Uterus (tissue), 4 donors: ENCODE measurements around the gene HVCN1. TPM values are rescaled to one million over a fixed set of nuclear protein-coding genes. Genes with fewer than 3 reads are reported as not detected.

Experiments
- DNase-seq, 2 donors: peaks; one replicate each; pipeline ENCODE4 v3.0.0-alpha.2; 2019 to 2020
- H3K27ac ChIP-seq, 2 donors: fragments of 200-600 bp; sonication (generic); 1 replicate in 1 of 2; 2 replicates in 1 of 2; pipeline ENCODE4 v1.5.1; 2016 to 2018
- H3K27me3 ChIP-seq, 2 donors: fragments of 200-600 bp; sonication (generic); one replicate each; pipeline ENCODE4 v1.5.1; 2018 to 2019; ENCODE audit warnings: control low read depth in 1 of 2
- H3K36me3 ChIP-seq, 2 donors: fragments of 200-600 bp; sonication (generic); one replicate each; pipeline ENCODE4 v1.5.1; 2019; ENCODE audit warnings: control low read depth in 1 of 2
- H3K4me1 ChIP-seq, 2 donors: fragments of 200-600 bp; sonication (generic); one replicate each; pipeline ENCODE4 v1.5.1; 2018 to 2019; ENCODE audit warnings: control low read depth in 1 of 2
- H3K4me3 ChIP-seq, 2 donors: fragments of 200-600 bp; sonication (generic); 1 replicate in 1 of 2; 2 replicates in 1 of 2; pipeline ENCODE4 v1.5.1; 2018 to 2019; ENCODE audit warnings: mild to moderate bottlenecking in 1 of 2
- H3K9me3 ChIP-seq, 2 donors: fragments of 200-600 bp; sonication (generic); one replicate each; pipeline ENCODE4 v1.5.1; 2019; ENCODE audit warnings: control low read depth in 1 of 2
- CTCF ChIP-seq, 4 experiments: fragments of 200-600 bp in 2 of 4; fragments of 450-650 bp in 2 of 4; sonication (generic) in 2 of 4; IDR thresholded peaks; one replicate each; pipeline ENCODE4 v1.5.1; 2016 to 2019; ENCODE audit warnings: antibody characterized with exemption in 4 of 4, mild to moderate bottlenecking in 2 of 4, moderate library complexity in 1 of 4
- POLR2A ChIP-seq, 2 donors: fragments of 450-650 bp; IDR thresholded peaks; one replicate each; pipeline ENCODE4 v1.6.1; 2016; ENCODE audit warnings: antibody characterized with exemption in 2 of 2, mild to moderate bottlenecking in 1 of 2, moderate library complexity in 1 of 2
- intact Hi-C: fragments of 100-400 bp; cut with DNase I; formaldehyde crosslinking; loops from one replicate; pipeline ENCODE4 v1.15.1; 2023; ENCODE audit warnings: low total_unique reads
- total RNA-seq, 4 donors: library from RNA; depleted of rRNA in 3 of 4; stranded (reverse); fragments of >200 nt in 3 of 4; gene quantifications; one replicate each; pipeline versions ENCODE4 v1.1.0 to v1.2.4, GENCODE V29; 2014 to 2023
- donor health status: DM: yes; HTN: yes; CAD: no.

Gene HVCN1
- total RNA-seq, 4 donors from 2014 or later: 3.8 to 18.1 (median 14.0) TPM

GRCh38 chr12:110732572-110732971 is 43.7 kb upstream of the HVCN1 start:
- H3K4me3 ChIP-seq: no peak overlapping the region
- no peaks in the 10 kb centered on the region for H3K27me3 ChIP-seq
- H3K9me3 ChIP-seq: no peaks in the 10 kb centered on the region
- H3K4me1 ChIP-seq: peaks cover 10 to 17% of the 10 kb centered on the region in 2 donors
- DNase-seq: no peak
- no peak overlapping the region for H3K27ac ChIP-seq
- intact Hi-C loops: no loop called here
- TF ChIP-seq CTCF (IDR thresholded peaks at IDR 0.05) (no peak), POLR2A (IDR thresholded peaks at IDR 0.05) (no peak)
- no peaks in the 10 kb centered on the region for H3K36me3 ChIP-seq

GRCh38 chr12:110731479-110731878 is 42.6 kb upstream of the HVCN1 start:
- intact Hi-C loops: no loop called here

GRCh38 chr12:110728628-110729027 is 39.7 kb upstream of the HVCN1 start:
- H3K36me3 ChIP-seq: no peaks in the 10 kb centered on the region
- DNase-seq: no peak
- intact Hi-C loops: no loop called here

More at GRCh38 chr12:110731479-110731878, 42.6 kb upstream of the HVCN1 start:
- TF ChIP-seq CTCF (IDR thresholded peaks at IDR 0.05) (no peak), POLR2A (IDR thresholded peaks at IDR 0.05) (no peak)
- no peak overlapping the region for H3K4me3 ChIP-seq
- H3K36me3 ChIP-seq: no peaks in the 10 kb centered on the region
- peaks cover 10 to 17% of the 10 kb centered on the region in 2 donors for H3K4me1 ChIP-seq
- H3K27ac ChIP-seq: no peak overlapping the region
- no peaks in the 10 kb centered on the region for H3K9me3 ChIP-seq
- DNase-seq: no peak
- no peaks in the 10 kb centered on the region for H3K27me3 ChIP-seq

GRCh38 chr12:110726708-110727369 is 37.9 kb upstream of the HVCN1 start:
- no peak for DNase-seq
- no peaks in the 10 kb centered on the region for H3K36me3 ChIP-seq
- intact Hi-C loops: no loop called here
- no peaks in the 10 kb centered on the region for H3K9me3 ChIP-seq
- no peaks in the 10 kb centered on the region for H3K27me3 ChIP-seq
- no peak overlapping the region for H3K4me3 ChIP-seq
- peaks cover 0 to 3% of the 10 kb centered on the region in 2 donors for H3K4me1 ChIP-seq
- no peak overlapping the region for H3K27ac ChIP-seq
- no peak for TF ChIP-seq POLR2A (IDR thresholded peaks at IDR 0.05)
- no peak for TF ChIP-seq CTCF (IDR thresholded peaks at IDR 0.05)

More at GRCh38 chr12:110728628-110729027, 39.7 kb upstream of the HVCN1 start:
- no peak overlapping the region for H3K4me3 ChIP-seq
- H3K27me3 ChIP-seq: no peaks in the 10 kb centered on the region
- no peak overlapping the region for H3K27ac ChIP-seq
- H3K9me3 ChIP-seq: no peaks in the 10 kb centered on the region
- TF ChIP-seq CTCF (IDR thresholded peaks at IDR 0.05) (no peak), POLR2A (IDR thresholded peaks at IDR 0.05) (no peak)
- H3K4me1 ChIP-seq: peaks cover 10 to 17% of the 10 kb centered on the region in 2 donors

GRCh38 chr12:110726028-110726427 is 37.1 kb upstream of the HVCN1 start:
- no peak for DNase-seq
- Histone ChIP-seq H3K27ac (no peak overlapping the region), H3K9me3 (no peaks in the 10 kb centered on the region), H3K36me3 (no peaks in the 10 kb centered on the region), H3K27me3 (no peaks in the 10 kb centered on the region), H3K4me3 (no peak overlapping the region), H3K4me1 (no peaks in the 10 kb centered on the region)
- intact Hi-C loops: no loop called here
- TF ChIP-seq POLR2A (IDR thresholded peaks at IDR 0.05) (no peak), CTCF (IDR thresholded peaks at IDR 0.05) (no peak)
